ENCODE data around the gene CDK11B.
A peak's percentile ranks its signal among the peaks of the same experiment; 100 is the strongest.
"Not testable (repeated sequence)": the region's sequence is repeated elsewhere in the genome, so short reads cannot be mapped to it uniquely, and the experiment has no call there.

Gene CDK11B

GRCh38 chr1:1599030-1599934 lies 59.5 kb downstream of the CDK11B start:
- peak; percentile 47 for DNase-seq (ENCODE audit: low read depth)

GRCh38 chr1:1598720-1599029 lies 60.1 kb downstream of the CDK11B start:
- DNase-seq (ENCODE audit: low read depth), result no peak

- no peak for DNase-seq (ENCODE audit: low read depth)
These were observed 60.6 kb downstream of the CDK11B start for GRCh38 chr1:1598051-1598719.

GRCh38 chr1:1597275-1597930 lies 61.4 kb downstream of the CDK11B start:
- no peak for DNase-seq (ENCODE audit: low read depth)

- no peak for DNase-seq (ENCODE audit: low read depth)
These were observed 62.1 kb downstream of the CDK11B start for GRCh38 chr1:1596493-1597274.

GRCh38 chr1:1595341-1595740 lies 63.5 kb downstream of the CDK11B start:
- not testable (repeated sequence) for DNase-seq (ENCODE audit: low read depth)

GRCh38 chr1:1594602-1595260 lies 64.1 kb downstream of the CDK11B start:
- no peak for DNase-seq (ENCODE audit: low read depth)

GRCh38 chr1:1593834-1594601 lies 64.8 kb downstream of the CDK11B start:
- DNase-seq (ENCODE audit: low read depth), result no peak

GRCh38 chr1:1591452-1591851 lies 67.4 kb downstream of the CDK11B start:
- no peak for DNase-seq (ENCODE audit: low read depth)
